Measurements from ENCODE around the gene FOSL2.

Gene FOSL2

DNA sequence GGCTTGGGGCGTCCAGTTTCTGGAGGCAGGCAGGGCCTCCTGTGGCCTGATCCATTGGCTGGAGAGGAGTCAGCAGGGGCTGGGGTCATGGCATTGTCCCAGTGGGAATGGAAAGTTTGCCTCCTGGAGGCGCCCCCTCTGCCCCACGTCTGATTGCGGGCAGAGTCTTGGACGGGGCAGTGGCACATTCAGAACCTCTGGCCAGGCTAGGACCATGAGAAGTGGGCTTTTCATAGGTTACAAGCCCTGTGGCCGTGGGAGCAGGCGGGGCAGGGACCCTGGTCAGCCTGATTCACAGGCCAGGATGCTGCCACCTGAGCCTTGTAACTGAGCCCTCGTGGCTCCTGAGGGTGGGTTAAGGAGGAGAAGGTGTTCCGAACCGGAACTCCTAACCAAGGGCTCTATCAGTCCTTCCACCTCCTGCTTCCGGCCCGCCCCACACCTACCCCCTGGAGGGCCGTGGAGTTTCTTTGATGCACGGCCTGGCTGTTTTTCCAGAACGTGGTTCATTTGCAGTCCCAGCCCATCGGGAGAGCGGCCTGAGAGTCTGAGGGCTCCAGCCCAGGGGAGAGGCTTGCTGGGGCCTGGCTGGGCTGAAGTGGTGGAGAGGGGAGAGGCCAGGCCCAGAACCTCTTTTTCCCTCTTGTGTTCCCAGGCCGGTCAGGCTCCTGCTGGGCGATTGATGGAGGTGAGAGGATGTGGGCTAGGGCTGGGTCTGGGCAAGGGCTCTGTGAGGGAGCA, 59.3 kb downstream of the FOSL2 start:
- no peak for DNase-seq (ENCODE audit: low spot score)

DNA sequence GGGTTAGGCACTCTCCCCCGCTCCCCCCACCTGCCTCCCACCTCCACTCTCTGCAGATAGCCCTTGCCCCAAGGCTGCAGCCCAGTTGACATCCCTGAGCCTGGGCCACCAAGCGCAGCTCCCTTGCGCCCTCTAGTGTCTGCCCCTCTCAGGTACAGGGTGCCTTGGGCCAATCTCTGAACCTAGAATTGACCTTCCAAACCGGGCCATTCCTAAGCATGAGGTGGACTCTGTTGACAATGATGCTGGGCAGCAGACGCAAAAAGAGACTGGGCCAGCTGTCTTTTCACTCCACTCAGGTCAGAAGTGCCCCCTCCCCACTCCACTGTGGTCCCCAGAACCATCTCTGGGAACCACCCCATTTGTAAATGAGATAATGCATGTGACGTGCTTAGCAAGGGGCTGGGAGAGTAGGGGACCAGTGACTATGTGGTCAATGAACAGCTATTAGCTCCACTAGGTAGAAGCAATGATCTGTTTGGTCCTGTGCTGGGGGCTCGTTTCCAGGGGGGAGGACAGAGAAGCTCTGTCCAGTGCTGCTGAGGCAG, 60.0 kb downstream of the FOSL2 start:
- no peak for DNase-seq (ENCODE audit: low spot score)

DNA sequence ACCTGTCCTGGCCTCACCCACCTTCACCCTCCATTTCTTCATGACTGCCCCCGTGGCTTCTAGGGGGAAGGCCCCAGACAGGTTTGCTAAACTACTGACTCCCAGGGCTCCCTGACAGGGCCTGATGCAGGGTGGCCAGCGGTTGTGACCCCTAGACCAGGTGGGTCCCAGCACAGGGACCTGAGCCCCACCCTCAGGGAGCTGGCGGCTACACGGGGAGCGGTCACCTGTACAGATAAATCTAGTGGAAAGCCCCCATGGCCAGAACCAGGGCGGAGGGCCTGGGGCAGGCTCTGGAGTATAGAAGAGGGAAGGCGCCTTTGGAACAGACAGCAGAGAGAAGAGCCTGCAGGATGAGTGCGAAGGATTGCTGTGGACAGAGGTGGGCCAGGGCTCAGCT, 60.7 kb downstream of the FOSL2 start:
- DNase-seq (ENCODE audit: low spot score) = no peak

DNA sequence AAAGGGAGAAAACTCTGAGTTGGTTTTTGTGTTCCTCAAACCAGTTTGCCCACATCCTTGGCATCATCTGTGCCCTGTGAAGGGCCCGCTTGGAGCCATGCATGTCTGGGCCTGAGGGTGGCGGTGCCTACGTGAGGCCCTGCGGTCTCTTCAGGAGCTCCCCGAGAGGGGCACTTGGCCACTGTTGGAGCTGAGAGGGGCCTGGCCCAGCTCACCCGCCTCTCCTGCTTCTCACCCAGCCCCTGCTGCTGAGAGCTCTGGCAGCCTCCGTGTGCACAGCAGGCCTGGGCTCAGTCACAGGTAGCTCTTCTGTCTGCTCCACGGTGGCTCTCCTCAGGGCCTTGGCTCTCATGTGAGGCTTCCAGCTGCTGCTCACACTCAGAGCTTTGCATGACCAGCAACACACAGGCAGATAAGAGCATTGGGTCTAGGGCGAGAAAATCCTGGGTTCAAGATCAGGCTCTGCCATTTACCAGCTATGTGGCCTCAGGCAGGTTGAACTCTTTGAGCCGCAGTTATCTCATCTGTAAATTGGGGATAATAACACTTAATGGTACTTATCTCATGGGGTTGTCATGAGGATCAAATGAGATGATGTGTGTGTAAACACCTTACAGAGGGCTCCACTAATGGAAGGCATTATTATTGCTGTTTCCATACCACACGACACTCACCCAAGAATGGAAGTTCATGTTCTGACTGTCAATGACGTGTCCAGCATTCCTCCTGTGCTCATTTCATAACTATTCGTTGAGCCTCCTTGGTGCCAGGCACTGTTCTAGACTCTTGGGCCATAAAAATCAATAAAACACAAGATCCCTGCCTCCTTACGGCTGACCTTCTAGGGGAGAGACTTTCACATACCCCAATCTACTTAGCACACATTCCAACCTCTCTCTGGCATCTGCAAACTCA, 61.6 kb downstream of the FOSL2 start:
- peak; percentile 59 for DNase-seq (ENCODE audit: low spot score)

DNA sequence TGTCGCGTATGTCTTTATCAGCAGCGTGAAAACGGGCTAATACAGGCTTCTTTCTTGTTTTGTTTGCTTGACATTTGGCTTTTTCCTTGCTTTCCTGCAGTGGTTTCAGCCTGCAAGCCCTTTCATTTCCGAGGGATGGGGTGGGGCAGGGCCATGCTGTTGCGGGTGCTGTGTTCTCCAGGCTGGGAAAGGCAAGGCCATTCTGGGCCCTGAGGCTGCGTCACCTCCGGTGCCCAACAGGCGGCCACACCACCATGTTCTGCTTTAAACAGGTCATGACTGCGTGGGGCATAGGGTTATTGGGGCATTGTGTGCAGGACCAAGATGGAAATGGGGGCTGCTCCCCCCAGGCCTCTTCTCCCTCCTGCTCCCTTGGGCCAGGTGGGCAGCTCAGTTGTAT, 64.6 kb downstream of the FOSL2 start:
- no peak for DNase-seq (ENCODE audit: low spot score)

DNA sequence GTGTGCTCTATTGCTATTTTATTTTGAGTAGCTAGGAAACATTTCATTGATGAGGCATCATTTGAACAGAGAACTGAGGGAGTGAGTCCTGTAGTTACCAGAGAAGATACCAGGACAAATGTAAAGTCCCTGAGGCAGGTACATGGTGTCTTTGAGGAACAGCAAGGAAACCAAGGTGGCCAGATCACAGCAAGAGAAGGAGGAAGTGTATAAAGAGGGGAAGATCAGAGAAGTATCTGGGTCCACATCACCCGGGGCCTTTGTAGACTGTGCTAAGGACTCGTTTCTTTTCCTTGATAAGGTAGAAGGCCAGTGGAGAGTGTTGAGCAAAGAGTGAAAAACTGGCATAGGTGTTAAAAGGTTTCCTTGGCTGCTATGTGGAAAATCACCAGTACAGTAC, 68.4 kb downstream of the FOSL2 start:
- DNase-seq (ENCODE audit: low spot score) = no peak

DNA sequence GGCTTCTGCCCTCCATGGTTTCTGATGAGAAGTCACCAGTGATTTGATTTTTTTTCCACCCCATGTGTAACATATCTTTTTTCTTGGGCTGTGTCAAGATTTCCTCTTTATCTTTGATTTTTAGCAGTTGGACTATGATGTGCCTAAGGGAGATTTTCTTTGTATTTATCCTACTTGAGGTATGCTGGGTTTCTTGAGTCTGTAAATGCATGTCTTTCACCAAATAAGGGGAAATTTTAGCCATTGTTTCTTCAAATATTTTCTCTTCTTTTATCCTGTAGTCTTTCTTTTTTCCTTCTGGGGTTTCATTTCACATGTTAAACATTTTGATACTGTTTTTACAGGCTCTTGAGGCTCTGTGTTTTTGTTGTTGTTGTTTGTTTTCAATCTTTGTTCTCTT, 69.5 kb downstream of the FOSL2 start:
- no peak for DNase-seq (ENCODE audit: low spot score)

DNA sequence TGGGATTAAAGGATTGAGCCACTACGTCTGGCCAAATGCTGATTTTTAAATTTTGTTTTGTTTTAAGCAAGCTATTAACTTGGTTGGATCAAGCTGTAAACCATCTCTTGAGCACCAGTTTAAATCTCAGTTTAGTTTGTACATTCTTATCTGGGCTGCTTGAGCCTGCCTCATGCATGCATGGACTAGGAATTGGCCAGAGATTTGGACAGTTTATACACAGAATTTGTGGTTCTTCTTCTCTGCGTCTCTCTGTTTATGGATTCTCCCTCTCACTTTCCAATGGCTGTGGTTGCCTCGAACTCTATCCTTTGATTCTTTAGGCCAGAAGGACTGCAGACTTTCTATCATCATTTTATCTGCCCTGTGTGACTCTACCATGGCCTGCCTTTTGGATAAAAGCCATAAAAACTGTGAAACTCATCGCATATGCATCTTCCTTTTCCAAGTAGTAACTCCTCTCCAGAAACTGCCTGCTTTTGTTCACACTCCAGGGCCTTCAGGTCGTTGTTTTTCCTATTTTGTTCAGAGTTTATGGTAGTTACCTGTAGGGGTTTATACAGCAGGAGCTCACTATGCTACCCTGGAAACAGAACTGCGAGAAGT, 70.7 kb downstream of the FOSL2 start:
- no peak for DNase-seq (ENCODE audit: low spot score)

DNA sequence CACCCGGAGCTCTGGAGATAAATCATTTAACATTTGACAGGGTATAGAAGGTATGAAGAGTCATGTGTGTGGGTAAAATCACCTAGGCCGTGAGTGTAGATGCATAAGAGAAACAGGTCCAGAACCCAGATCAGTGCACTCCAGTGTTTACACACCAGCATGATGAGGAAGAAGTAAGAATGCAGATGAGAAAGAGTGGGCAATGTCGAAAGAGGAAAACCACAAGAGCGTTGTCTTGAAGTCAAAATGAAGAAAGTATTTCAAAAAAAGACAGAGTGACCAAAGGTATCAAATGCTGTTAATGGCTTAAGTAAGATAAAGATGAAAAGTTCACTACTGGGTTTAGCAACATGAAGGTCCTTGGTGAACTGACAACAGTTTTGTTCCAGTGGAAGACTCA, 71.2 kb downstream of the FOSL2 start:
- no peak for DNase-seq (ENCODE audit: low spot score)

DNA sequence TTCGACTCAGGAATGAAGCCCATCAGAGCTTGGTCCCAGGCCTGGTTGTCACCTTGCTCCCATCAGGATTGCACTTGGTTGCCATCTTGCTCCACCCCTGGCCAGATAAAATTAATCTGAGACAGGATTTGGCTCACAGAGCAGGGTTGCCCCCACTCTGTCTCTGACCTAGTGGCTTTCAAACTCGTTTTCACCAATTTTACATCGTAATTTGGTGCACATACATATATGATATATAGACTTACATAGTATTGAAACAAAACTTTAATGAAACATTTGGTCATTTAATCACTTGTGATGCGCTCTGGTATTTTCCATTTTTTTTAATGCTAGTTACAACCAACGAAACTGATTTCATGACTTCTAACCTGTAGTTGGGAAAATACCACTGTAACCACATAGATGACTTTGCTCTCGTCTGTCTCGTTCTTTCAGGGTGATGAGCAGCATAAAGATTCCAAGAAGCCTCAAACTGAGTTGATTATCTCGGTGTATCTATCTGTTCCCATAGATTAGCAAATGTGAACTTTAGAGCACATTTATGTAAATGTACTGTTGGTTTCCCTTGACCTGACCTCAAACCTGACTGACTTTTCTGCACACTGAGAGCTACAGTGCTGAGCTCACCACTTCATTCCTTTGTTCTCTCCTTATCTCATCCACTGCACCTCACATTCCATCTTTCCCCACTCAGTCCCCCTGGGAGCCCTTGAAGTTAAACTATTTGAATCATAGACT, 72.7 kb downstream of the FOSL2 start:
- no peak for DNase-seq (ENCODE audit: low spot score)

Measured in RKO (cell line).